Keratinocyte (primary cell): ENCODE data around the gene MEG3. TPM values are rescaled to one million over a fixed set of nuclear protein-coding genes. Genes with fewer than 3 reads are reported as not detected.

ENCODE experiments used
- DNase-seq: peaks from one replicate; pipeline ENCODE4 v3.0.0-alpha.2; 2011; ENCODE audit warnings: low read depth, missing footprints, low spot score
- FAIRE-seq: peaks from 2 replicates; lab custom pipeline; 2011; peaks lifted over from hg19 to GRCh38; lab: Jason Lieb, UNC
- H2AFZ ChIP-seq: 2 replicates; pipeline ENCODE4 v1.6.0; 2012; ENCODE audit warnings: low read length, control low read depth, inconsistent platforms; ENCODE audit not compliant: control insufficient read depth
- H3K27ac ChIP-seq: 2 replicates; pipeline ENCODE4 v1.5.1; 2011; ENCODE audit warnings: low read length; ENCODE audit not compliant: control insufficient read depth, insufficient read depth
- H3K27me3 ChIP-seq: 3 replicates; pipeline ENCODE4 v1.6.0; 2011; ENCODE audit warnings: low read length; ENCODE audit not compliant: control insufficient read depth, insufficient read depth; ENCODE audit errors: extremely low read depth
- H3K36me3 ChIP-seq, 2 experiments: 2 replicates in 1 of 2; 3 replicates in 1 of 2; pipeline ENCODE4 v1.5.1; 2011; ENCODE audit warnings: low read length in 2 of 2, mild to moderate bottlenecking in 1 of 2; ENCODE audit not compliant: control insufficient read depth in 2 of 2, insufficient read depth in 2 of 2; ENCODE audit errors: extremely low read depth in 1 of 2
- H3K4me1 ChIP-seq: 3 replicates; pipeline ENCODE4 v1.5.1; 2011; ENCODE audit warnings: low read length; ENCODE audit not compliant: control insufficient read depth, insufficient read depth; ENCODE audit errors: extremely low read depth
- H3K4me2 ChIP-seq: 3 replicates; pipeline ENCODE4 v1.6.0; 2011; ENCODE audit warnings: low read depth, low read length; ENCODE audit not compliant: control insufficient read depth, insufficient read depth; ENCODE audit errors: extremely low read depth
- H3K4me3 ChIP-seq, 3 experiments: fragments of 200-600 bp in 1 of 3; sonication (generic) in 1 of 3; 2 replicates in 2 of 3; 3 replicates in 1 of 3; pipeline ENCODE4 v1.5.1; 2011 to 2016; ENCODE audit warnings: low read length in 3 of 3, mild to moderate bottlenecking in 3 of 3, control low read depth in 2 of 3, inconsistent platforms in 1 of 3, low read depth in 1 of 3, mixed read lengths in 1 of 3, mixed run types in 1 of 3, moderate library complexity in 1 of 3; ENCODE audit not compliant: control insufficient read depth in 2 of 3, insufficient read depth in 2 of 3; ENCODE audit errors: extremely low read depth in 1 of 3
- H3K79me2 ChIP-seq: 2 replicates; pipeline ENCODE4 v1.6.0; 2012; ENCODE audit warnings: low read length; ENCODE audit not compliant: control insufficient read depth, insufficient read depth
- H3K9ac ChIP-seq: 3 replicates; pipeline ENCODE4 v1.6.0; 2011; ENCODE audit warnings: low read length; ENCODE audit not compliant: control insufficient read depth, insufficient read depth; ENCODE audit errors: extremely low read depth
- H3K9me1 ChIP-seq: 3 replicates; pipeline ENCODE4 v1.6.0; 2011; ENCODE audit warnings: low read length; ENCODE audit not compliant: control insufficient read depth, insufficient read depth; ENCODE audit errors: extremely low read depth
- H3K9me3 ChIP-seq: 2 replicates; pipeline ENCODE4 v1.5.1; 2012; ENCODE audit warnings: low read depth, low read length; ENCODE audit not compliant: control insufficient read depth
- H4K20me1 ChIP-seq: 3 replicates; pipeline ENCODE4 v1.6.0; 2011; ENCODE audit warnings: low read length; ENCODE audit not compliant: control insufficient read depth, insufficient read depth; ENCODE audit errors: extremely low read depth
- CTCF ChIP-seq, 3 experiments: IDR thresholded peaks in 1 of 3; conservative IDR thresholded peaks in 1 of 3; optimal IDR thresholded peaks in 1 of 3; 2 replicates in 2 of 3; 3 replicates in 1 of 3; pipeline versions ENCODE3 to v1.5.1; 2011; ENCODE audit warnings: low read length in 3 of 3, mild to moderate bottlenecking in 3 of 3, moderate library complexity in 2 of 3, control low read depth in 1 of 3, inconsistent platforms in 1 of 3; ENCODE audit not compliant: insufficient read depth in 2 of 3; ENCODE audit errors: extremely low read depth in 1 of 3
- EZH2 ChIP-seq: IDR thresholded peaks from one replicate; pipeline ENCODE4 v1.6.1; 2012; ENCODE audit warnings: inconsistent platforms, mild to moderate bottlenecking, low read length, moderate library complexity
- dilution Hi-C: fragments of 300-500 bp; cut with MboI; formaldehyde crosslinking; loops from one replicate; pipeline ENCODE4 v1.7.0; 2020; ENCODE audit warnings: low sequenced_read_pairs; ENCODE audit not compliant: extremely low pct_ligation_motif_present
- polyA plus RNA-seq, 5 experiments: library from polyadenylated mRNA; depleted of rRNA in 3 of 5; stranded (reverse) in 3 of 5; stranded (forward) in 1 of 5; unstranded in 1 of 5; fragments of >200 nt; gene quantifications; 1 replicate in 1 of 5; 2 replicates in 3 of 5; 3 replicates in 1 of 5; pipeline versions ENCODE4 v1.2.1 to v1.2.3, GENCODE V29; 2011 to 2012; ENCODE audit warnings: missing spikeins in 2 of 5, low read depth in 1 of 5, low replicate concordance in 1 of 5

Gene MEG3
- polyA plus RNA-seq, 1 donor (not counting 4 experiments of a cell fraction or from before 2014, with no cell fraction given): 5.6 TPM

GRCh38 chr14:100854435-100854834, 28.5 kb downstream of the MEG3 start:
- Histone ChIP-seq H3K9me3 (no peaks in the 10 kb centered on the region), H3K79me2 (no peaks in the 10 kb centered on the region), H3K36me3 (no peaks in the 10 kb centered on the region), H3K9ac (no peak overlapping the region), H3K9me1 (no peaks in the 10 kb centered on the region), H4K20me1 (no peaks in the 10 kb centered on the region), H3K27me3 (no peaks in the 10 kb centered on the region), H3K4me1 (no peaks in the 10 kb centered on the region), H3K4me2 (no peak overlapping the region), H3K4me3 (no peak overlapping the region), H2AFZ (no peak overlapping the region), H3K27ac (no peak overlapping the region)
- DNase-seq (no peak), FAIRE-seq (no peak)
- TF ChIP-seq CTCF (optimal IDR thresholded peaks at IDR 0.05 in 1 of 3, IDR thresholded peaks at IDR 0.05 in 1 of 3, conservative IDR thresholded peaks at IDR 0.05 in 1 of 3; ENCODE audit: extremely low read depth in 1 of 3, insufficient read depth in 2 of 3, low read length in 3 of 3) (no peak), EZH2 (no peak)
- dilution Hi-C loops: no loop called here

- TF ChIP-seq CTCF (optimal IDR thresholded peaks at IDR 0.05 in 1 of 3, IDR thresholded peaks at IDR 0.05 in 1 of 3, conservative IDR thresholded peaks at IDR 0.05 in 1 of 3; ENCODE audit: extremely low read depth in 1 of 3, insufficient read depth in 2 of 3, low read length in 3 of 3) (no peak), EZH2 (no peak)
- no peaks in the 10 kb centered on the region for H3K79me2 ChIP-seq
- no peaks in the 10 kb centered on the region for H3K9me3 ChIP-seq
- H4K20me1 ChIP-seq: no peaks in the 10 kb centered on the region
- dilution Hi-C loops: no loop called here
- no peaks in the 10 kb centered on the region for H3K27me3 ChIP-seq
- H3K4me1 ChIP-seq: no peaks in the 10 kb centered on the region
- no peaks in the 10 kb centered on the region for H3K36me3 ChIP-seq
- H2AFZ ChIP-seq: no peak overlapping the region
- H3K9ac ChIP-seq: no peak overlapping the region
- no peaks in the 10 kb centered on the region for H3K9me1 ChIP-seq
- DNase-seq: no peak
- H3K4me3 ChIP-seq: no peak overlapping the region
- no peak overlapping the region for H3K27ac ChIP-seq
- no peak for FAIRE-seq
- H3K4me2 ChIP-seq: no peak overlapping the region
These were observed 29.5 kb downstream of the MEG3 start for GRCh38 chr14:100855256-100855930.
